ENCODE results near the gene PAQR4.

DNA sequence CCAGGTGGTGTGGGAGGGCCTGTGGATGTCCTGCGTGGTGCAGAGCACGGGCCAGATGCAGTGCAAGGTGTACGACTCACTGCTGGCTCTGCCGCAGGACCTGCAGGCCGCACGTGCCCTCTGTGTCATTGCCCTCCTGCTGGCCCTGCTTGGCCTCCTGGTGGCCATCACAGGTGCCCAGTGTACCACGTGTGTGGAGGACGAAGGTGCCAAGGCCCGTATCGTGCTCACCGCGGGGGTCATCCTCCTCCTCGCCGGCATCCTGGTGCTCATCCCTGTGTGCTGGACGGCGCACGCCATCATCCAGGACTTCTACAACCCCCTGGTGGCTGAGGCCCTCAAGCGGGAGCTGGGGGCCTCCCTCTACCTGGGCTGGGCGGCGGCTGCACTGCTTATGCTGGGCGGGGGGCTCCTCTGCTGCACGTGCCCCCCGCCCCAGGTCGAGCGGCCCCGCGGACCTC lies 44.4 kb downstream of the PAQR4 start:
- TF ChIP-seq, protein P1, sequence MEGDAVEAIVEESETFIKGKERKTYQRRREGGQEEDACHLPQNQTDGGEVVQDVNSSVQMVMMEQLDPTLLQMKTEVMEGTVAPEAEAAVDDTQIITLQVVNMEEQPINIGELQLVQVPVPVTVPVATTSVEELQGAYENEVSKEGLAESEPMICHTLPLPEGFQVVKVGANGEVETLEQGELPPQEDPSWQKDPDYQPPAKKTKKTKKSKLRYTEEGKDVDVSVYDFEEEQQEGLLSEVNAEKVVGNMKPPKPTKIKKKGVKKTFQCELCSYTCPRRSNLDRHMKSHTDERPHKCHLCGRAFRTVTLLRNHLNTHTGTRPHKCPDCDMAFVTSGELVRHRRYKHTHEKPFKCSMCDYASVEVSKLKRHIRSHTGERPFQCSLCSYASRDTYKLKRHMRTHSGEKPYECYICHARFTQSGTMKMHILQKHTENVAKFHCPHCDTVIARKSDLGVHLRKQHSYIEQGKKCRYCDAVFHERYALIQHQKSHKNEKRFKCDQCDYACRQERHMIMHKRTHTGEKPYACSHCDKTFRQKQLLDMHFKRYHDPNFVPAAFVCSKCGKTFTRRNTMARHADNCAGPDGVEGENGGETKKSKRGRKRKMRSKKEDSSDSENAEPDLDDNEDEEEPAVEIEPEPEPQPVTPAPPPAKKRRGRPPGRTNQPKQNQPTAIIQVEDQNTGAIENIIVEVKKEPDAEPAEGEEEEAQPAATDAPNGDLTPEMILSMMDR (IDR thresholded peaks at IDR 0.05; ENCODE audit: low read depth, low read length): no peak
- no peak for TF ChIP-seq POLR2A (IDR thresholded peaks at IDR 0.05; ENCODE audit: extremely low read depth, insufficient read length)

Data from NB4 (cell line).